NCI-H524 treated with DMSO at 0.1 percent for 48 hours (cell line): Measurements from ENCODE around the gene DOCK9.

Source experiments
- DNase-seq: peaks from one replicate; lab custom pipeline; 2025; lab: John Stamatoyannopoulos, UW

The DOCK9 gene

GRCh38 chr13:98977568-98978265, at the start of gene DOCK9:
Gene DOCK9, minus strand, starts transcription at chr13:98978064. Its CDS starts 155 bp downstream, at chr13:98977909.
- DNase-seq = no peak

GRCh38 chr13:99027260-99027659, 49.4 kb upstream of the DOCK9 start:
- no peak for DNase-seq

- no peak for DNase-seq
These were observed 45.1 kb upstream of the DOCK9 start for GRCh38 chr13:99022941-99023340.

- no peak for DNase-seq
These were observed 40.7 kb upstream of the DOCK9 start for GRCh38 chr13:99018418-99019180.

GRCh38 chr13:99015606-99016490, 38.0 kb upstream of the DOCK9 start:
- peak; percentile 47 for DNase-seq

- DNase-seq = no peak
These were observed 36.7 kb upstream of the DOCK9 start for GRCh38 chr13:99014522-99014921.

- DNase-seq = no peak
These were observed 36.1 kb upstream of the DOCK9 start for GRCh38 chr13:99013951-99014350.

GRCh38 chr13:99012539-99012938, 34.7 kb upstream of the DOCK9 start:
- no peak for DNase-seq

GRCh38 chr13:99009987-99010551, 32.2 kb upstream of the DOCK9 start:
- peak; percentile 89 for DNase-seq

- DNase-seq = no peak
These were observed 30.7 kb upstream of the DOCK9 start for GRCh38 chr13:99008577-99008976.

GRCh38 chr13:99007414-99007986, 29.6 kb upstream of the DOCK9 start:
- no peak for DNase-seq

- no peak for DNase-seq
These were observed 27.7 kb upstream of the DOCK9 start for GRCh38 chr13:99005609-99006008.

- no peak for DNase-seq
These were observed 27.1 kb upstream of the DOCK9 start for GRCh38 chr13:99004978-99005377.

- no peak for DNase-seq
These were observed 26.1 kb upstream of the DOCK9 start for GRCh38 chr13:99003851-99004471.

GRCh38 chr13:99003186-99003585, 25.3 kb upstream of the DOCK9 start:
- DNase-seq = no peak

GRCh38 chr13:99002172-99002710, 24.4 kb upstream of the DOCK9 start:
- no peak for DNase-seq

- DNase-seq = no peak
These were observed 22.3 kb upstream of the DOCK9 start for GRCh38 chr13:99000137-99000536.

- no peak for DNase-seq
These were observed 21.7 kb upstream of the DOCK9 start for GRCh38 chr13:98999639-98999952.

GRCh38 chr13:98998831-98999638, 21.2 kb upstream of the DOCK9 start:
- no peak for DNase-seq
